Measurements from ENCODE around the gene METAP1.
A peak's percentile ranks its signal among the peaks of the same experiment; 100 is the strongest.
"Not testable (repeated sequence)": the region's sequence is repeated elsewhere in the genome, so short reads cannot be mapped to it uniquely, and the experiment has no call there.

The METAP1 gene

GRCh38 chr4:98997166-98997565 is 1.6 kb downstream of the METAP1 start:
- Histone ChIP-seq H2AFZ (ENCODE audit: low read length, unreplicated experiment) (no peak overlapping the region), H3K36me3 (ENCODE audit: insufficient read depth, low read length) (no peaks in the 10 kb centered on the region), H3K27ac (ENCODE audit: low read depth, low read length) (no peak overlapping the region), H3K27me3 (ENCODE audit: insufficient read depth, low read length) (no peaks in the 10 kb centered on the region), H3K4me3 (ENCODE audit: low read depth, low read length) (peak overlapping the region; percentile 75), H3K4me1 (ENCODE audit: control insufficient read depth, insufficient read depth, low read length, unreplicated experiment) (peaks cover 3% of the 10 kb centered on the region), H3K79me2 (ENCODE audit: control insufficient read depth, insufficient read depth, low read length, unreplicated experiment) (peaks cover 65% of the 10 kb centered on the region)

GRCh38 chr4:98998551-98998950 is 3.0 kb downstream of the METAP1 start:
- Histone ChIP-seq H3K27me3 (ENCODE audit: insufficient read depth, low read length) (no peaks in the 10 kb centered on the region), H3K4me3 (ENCODE audit: low read depth, low read length) (no peak overlapping the region), H3K27ac (ENCODE audit: low read depth, low read length) (no peak overlapping the region), H3K36me3 (ENCODE audit: insufficient read depth, low read length) (no peaks in the 10 kb centered on the region), H3K4me1 (ENCODE audit: control insufficient read depth, insufficient read depth, low read length, unreplicated experiment) (peaks cover 3% of the 10 kb centered on the region), H2AFZ (ENCODE audit: low read length, unreplicated experiment) (no peak overlapping the region), H3K79me2 (ENCODE audit: control insufficient read depth, insufficient read depth, low read length, unreplicated experiment) (peaks cover 78% of the 10 kb centered on the region)

- Histone ChIP-seq H2AFZ (ENCODE audit: low read length, unreplicated experiment) (no peak overlapping the region), H3K79me2 (ENCODE audit: control insufficient read depth, insufficient read depth, low read length, unreplicated experiment) (peaks cover 91% of the 10 kb centered on the region), H3K27me3 (ENCODE audit: insufficient read depth, low read length) (no peaks in the 10 kb centered on the region), H3K4me3 (ENCODE audit: low read depth, low read length) (no peak overlapping the region), H3K4me1 (ENCODE audit: control insufficient read depth, insufficient read depth, low read length, unreplicated experiment) (peaks cover 3% of the 10 kb centered on the region), H3K27ac (ENCODE audit: low read depth, low read length) (no peak overlapping the region), H3K36me3 (ENCODE audit: insufficient read depth, low read length) (no peaks in the 10 kb centered on the region)
Measured at GRCh38 chr4:99002279-99002678, 6.8 kb downstream of the METAP1 start.

- Histone ChIP-seq H3K79me2 (ENCODE audit: control insufficient read depth, insufficient read depth, low read length, unreplicated experiment) (peaks cover 84% of the 10 kb centered on the region), H3K27me3 (ENCODE audit: insufficient read depth, low read length) (no peaks in the 10 kb centered on the region), H3K36me3 (ENCODE audit: insufficient read depth, low read length) (no peaks in the 10 kb centered on the region)
Measured at GRCh38 chr4:99008051-99008450, 12.5 kb downstream of the METAP1 start.

GRCh38 chr4:99011910-99012309 is 16.4 kb downstream of the METAP1 start:
- no peaks in the 10 kb centered on the region for H3K4me1 ChIP-seq (ENCODE audit: control insufficient read depth, insufficient read depth, low read length, unreplicated experiment)
- no peak overlapping the region for H3K27ac ChIP-seq (ENCODE audit: low read depth, low read length)
- no peaks in the 10 kb centered on the region for H3K36me3 ChIP-seq (ENCODE audit: insufficient read depth, low read length)
- H2AFZ ChIP-seq (ENCODE audit: low read length, unreplicated experiment) = no peak overlapping the region
- no peaks in the 10 kb centered on the region for H3K27me3 ChIP-seq (ENCODE audit: insufficient read depth, low read length)
- H3K79me2 ChIP-seq (ENCODE audit: control insufficient read depth, insufficient read depth, low read length, unreplicated experiment) = peaks cover 91% of the 10 kb centered on the region
- H3K4me3 ChIP-seq (ENCODE audit: low read depth, low read length) = no peak overlapping the region

More at GRCh38 chr4:99008051-99008450, 12.5 kb downstream of the METAP1 start:
- Histone ChIP-seq H3K4me1 (ENCODE audit: control insufficient read depth, insufficient read depth, low read length, unreplicated experiment) (no peaks in the 10 kb centered on the region), H3K27ac (ENCODE audit: low read depth, low read length) (no peak overlapping the region), H3K4me3 (ENCODE audit: low read depth, low read length) (no peak overlapping the region), H2AFZ (ENCODE audit: low read length, unreplicated experiment) (no peak overlapping the region)

- no peak overlapping the region for H2AFZ ChIP-seq (ENCODE audit: low read length, unreplicated experiment)
- no peak overlapping the region for H3K27ac ChIP-seq (ENCODE audit: low read depth, low read length)
- H3K27me3 ChIP-seq (ENCODE audit: insufficient read depth, low read length) = no peaks in the 10 kb centered on the region
- H3K36me3 ChIP-seq (ENCODE audit: insufficient read depth, low read length) = 0 out of 2 replicates have a peak, but pooled peaks cover 6% of the 10 kb centered on the region
- peaks cover 93% of the 10 kb centered on the region for H3K79me2 ChIP-seq (ENCODE audit: control insufficient read depth, insufficient read depth, low read length, unreplicated experiment)
- no peak overlapping the region for H3K4me3 ChIP-seq (ENCODE audit: low read depth, low read length)
- H3K4me1 ChIP-seq (ENCODE audit: control insufficient read depth, insufficient read depth, low read length, unreplicated experiment) = no peaks in the 10 kb centered on the region
Measured at GRCh38 chr4:99013402-99013843, 17.9 kb downstream of the METAP1 start.

- Histone ChIP-seq H2AFZ (ENCODE audit: low read length, unreplicated experiment) (no peak overlapping the region), H3K27me3 (ENCODE audit: insufficient read depth, low read length) (no peaks in the 10 kb centered on the region), H3K4me3 (ENCODE audit: low read depth, low read length) (no peak overlapping the region), H3K79me2 (ENCODE audit: control insufficient read depth, insufficient read depth, low read length, unreplicated experiment) (peaks cover 94% of the 10 kb centered on the region), H3K4me1 (ENCODE audit: control insufficient read depth, insufficient read depth, low read length, unreplicated experiment) (no peaks in the 10 kb centered on the region), H3K36me3 (ENCODE audit: insufficient read depth, low read length) (peaks cover 8% of the 10 kb centered on the region; the same call in 1 of the 2 replicates), H3K27ac (ENCODE audit: low read depth, low read length) (no peak overlapping the region)
Measured at GRCh38 chr4:99013884-99014523, 18.5 kb downstream of the METAP1 start.

GRCh38 chr4:99021386-99021785 is 25.9 kb downstream of the METAP1 start:
- Histone ChIP-seq H3K4me3 (ENCODE audit: low read depth, low read length) (no peak overlapping the region), H3K36me3 (ENCODE audit: insufficient read depth, low read length) (peaks cover 26% of the 10 kb centered on the region), H3K27me3 (ENCODE audit: insufficient read depth, low read length) (no peaks in the 10 kb centered on the region), H3K4me1 (ENCODE audit: control insufficient read depth, insufficient read depth, low read length, unreplicated experiment) (no peaks in the 10 kb centered on the region), H3K27ac (ENCODE audit: low read depth, low read length) (no peak overlapping the region), H3K79me2 (ENCODE audit: control insufficient read depth, insufficient read depth, low read length, unreplicated experiment) (peaks cover 85% of the 10 kb centered on the region), H2AFZ (ENCODE audit: low read length, unreplicated experiment) (no peak overlapping the region)

- Histone ChIP-seq H3K27me3 (ENCODE audit: insufficient read depth, low read length) (no peaks in the 10 kb centered on the region), H3K4me1 (ENCODE audit: control insufficient read depth, insufficient read depth, low read length, unreplicated experiment) (no peaks in the 10 kb centered on the region), H2AFZ (ENCODE audit: low read length, unreplicated experiment) (no peak overlapping the region), H3K4me3 (ENCODE audit: low read depth, low read length) (no peak overlapping the region), H3K79me2 (ENCODE audit: control insufficient read depth, insufficient read depth, low read length, unreplicated experiment) (peaks cover 84% of the 10 kb centered on the region), H3K36me3 (ENCODE audit: insufficient read depth, low read length) (peaks cover 26% of the 10 kb centered on the region), H3K27ac (ENCODE audit: low read depth, low read length) (no peak overlapping the region)
Measured at GRCh38 chr4:99022566-99022965, 27.0 kb downstream of the METAP1 start.

GRCh38 chr4:99023800-99024251 is 28.3 kb downstream of the METAP1 start:
- Histone ChIP-seq H3K36me3 (ENCODE audit: insufficient read depth, low read length) (peaks cover 20% of the 10 kb centered on the region), H3K79me2 (ENCODE audit: control insufficient read depth, insufficient read depth, low read length, unreplicated experiment) (peaks cover 84% of the 10 kb centered on the region)
- H3K27me3 ChIP-seq (ENCODE audit: insufficient read depth, low read length); H3K4me1 ChIP-seq (ENCODE audit: control insufficient read depth, insufficient read depth, low read length, unreplicated experiment); H3K27ac ChIP-seq (ENCODE audit: low read depth, low read length); H3K4me3 ChIP-seq (ENCODE audit: low read depth, low read length); H2AFZ ChIP-seq (ENCODE audit: low read length, unreplicated experiment): not testable (repeated sequence)

GRCh38 chr4:99024481-99025275 is 29.2 kb downstream of the METAP1 start:
- no peaks in the 10 kb centered on the region for H3K27me3 ChIP-seq (ENCODE audit: insufficient read depth, low read length)
- no peak overlapping the region for H3K27ac ChIP-seq (ENCODE audit: low read depth, low read length)
- peaks cover 9% of the 10 kb centered on the region for H3K4me1 ChIP-seq (ENCODE audit: control insufficient read depth, insufficient read depth, low read length, unreplicated experiment)
- no peak overlapping the region for H3K4me3 ChIP-seq (ENCODE audit: low read depth, low read length)
- H2AFZ ChIP-seq (ENCODE audit: low read length, unreplicated experiment) = no peak overlapping the region
- peaks cover 79% of the 10 kb centered on the region for H3K79me2 ChIP-seq (ENCODE audit: control insufficient read depth, insufficient read depth, low read length, unreplicated experiment)
- peaks cover 11% of the 10 kb centered on the region for H3K36me3 ChIP-seq (ENCODE audit: insufficient read depth, low read length)
